Sigmoid colon (tissue), 7 donors: ENCODE results near the gene DPCD. TPM values are rescaled to one million over a fixed set of nuclear protein-coding genes. Genes with fewer than 3 reads are reported as not detected.

Source experiments
- DNase-seq: peaks from one replicate; pipeline ENCODE4 v3.0.0-alpha.2; 2019
- H3K27ac ChIP-seq, 4 donors: fragments of 200-600 bp; sonication (generic); one replicate each; pipeline ENCODE4 v1.5.1; 2016 to 2019; ENCODE audit warnings: mild to moderate bottlenecking in 1 of 4
- H3K27me3 ChIP-seq, 3 donors: fragments of 200-600 bp; sonication (generic); one replicate each; pipeline ENCODE4 v1.5.1; 2019; ENCODE audit warnings: mild to moderate bottlenecking in 1 of 3
- H3K36me3 ChIP-seq, 4 donors: fragments of 200-600 bp; sonication (generic); one replicate each; pipeline ENCODE4 v1.5.1; 2016 to 2019
- H3K4me1 ChIP-seq, 4 donors: fragments of 200-600 bp; sonication (generic); one replicate each; pipeline ENCODE4 v1.5.1; 2017 to 2019
- H3K4me3 ChIP-seq, 4 donors: fragments of 200-600 bp; sonication (generic); one replicate each; pipeline ENCODE4 v1.5.1; 2017 to 2019; ENCODE audit warnings: mild to moderate bottlenecking in 2 of 4, moderate library complexity in 1 of 4
- H3K9me3 ChIP-seq, 4 donors: fragments of 200-600 bp in 3 of 4; sonication (generic) in 3 of 4; one replicate each; pipeline versions ENCODE4 v1.5.1 to v1.6.1; 2013 to 2019
- CTCF ChIP-seq, 4 experiments: fragments of 450-650 bp in 3 of 4; fragments of 200-600 bp in 1 of 4; IDR thresholded peaks; one replicate each; pipeline ENCODE4 v1.5.1; 2016 to 2019; ENCODE audit warnings: antibody characterized with exemption in 4 of 4, mild to moderate bottlenecking in 3 of 4, moderate library complexity in 2 of 4
- EP300 ChIP-seq, 4 donors: sonication (generic); formaldehyde crosslinking; IDR thresholded peaks; one replicate each; pipeline ENCODE4 v1.6.1; 2017; ENCODE audit warnings: antibody characterized with exemption in 4 of 4
- POLR2A ChIP-seq, 2 donors: fragments of 450-650 bp; IDR thresholded peaks; one replicate each; pipeline ENCODE4 v1.6.1; 2016; ENCODE audit warnings: antibody characterized with exemption in 2 of 2, mild to moderate bottlenecking in 2 of 2, moderate library complexity in 2 of 2
- POLR2AphosphoS5 ChIP-seq, 4 donors: sonication (generic); formaldehyde crosslinking; IDR thresholded peaks; one replicate each; pipeline ENCODE4 v1.6.1; 2017; ENCODE audit warnings: antibody characterized with exemption in 4 of 4
- WGBS, 2 donors: extraction: QIAGEN DNeasy Blood & Tissue Kit; methylation state at CpG; one replicate each; pipeline ENCODE4 v1.1.7; 2013; 5-methylcytosine and 5-hydroxymethylcytosine counted together
- intact Hi-C: fragments of 100-400 bp; cut with DNase I; formaldehyde crosslinking; loops from one replicate; pipeline ENCODE4 v1.15.1; 2023
- polyA plus RNA-seq, 3 donors: library from polyadenylated mRNA; stranded (reverse); fragments of 200-250 nt; gene quantifications; one replicate each; pipeline ENCODE4 v1.2.3, GENCODE V29; 2013
- total RNA-seq, 4 donors: library from RNA; depleted of rRNA; stranded (reverse); fragments of >200 nt; gene quantifications; one replicate each; pipeline ENCODE4 v1.1.0, GENCODE V29; 2016
- donor health status: healthy with polysubstance abuse.
- donor health status: Bipolar disorder and iron deficiency.
- donor health status: healthy.

The DPCD gene
- total and polyA plus RNA-seq, 7 donors, result 13.2 to 80.2 (median 25.7) TPM

GRCh38 chr10:101617824-101618568 lies 29.9 kb downstream of the DPCD start:
- Histone ChIP-seq H3K36me3 (peaks cover 0 to 59% (median 3%) of the 10 kb centered on the region in 4 donors), H3K4me1 (no peaks in the 10 kb centered on the region), H3K9me3 (no peaks in the 10 kb centered on the region), H3K27ac (no peak overlapping the region), H3K4me3 (no peak overlapping the region), H3K27me3 (no peaks in the 10 kb centered on the region)
- WGBS, 2 donors, result 86 to 90% methylated on average over 4 of the region's 4 CpGs
- peak; percentile 50 for DNase-seq
- TF ChIP-seq POLR2AphosphoS5 (IDR thresholded peaks at IDR 0.05) (no peak), EP300 (IDR thresholded peaks at IDR 0.05) (no peak), POLR2A (IDR thresholded peaks at IDR 0.05) (no peak), CTCF (IDR thresholded peaks at IDR 0.05) (no peak)
- intact Hi-C loops, result no loop called here

GRCh38 chr10:101618871-101619270 lies 30.8 kb downstream of the DPCD start:
- intact Hi-C loops, result no loop called here
- no peaks in the 10 kb centered on the region for H3K9me3 ChIP-seq
- H3K4me3 ChIP-seq, result no peak overlapping the region
- H3K36me3 ChIP-seq, result peaks cover 0 to 68% (median 5%) of the 10 kb centered on the region in 4 donors
- TF ChIP-seq POLR2AphosphoS5 (IDR thresholded peaks at IDR 0.05) (no peak), POLR2A (IDR thresholded peaks at IDR 0.05) (no peak), CTCF (IDR thresholded peaks at IDR 0.05) (no peak), EP300 (IDR thresholded peaks at IDR 0.05) (no peak)
- DNase-seq, result peak; percentile 29
- 93 to 94% methylated on average over 2 of the region's 2 CpGs for WGBS, 2 donors
- H3K4me1 ChIP-seq, result no peaks in the 10 kb centered on the region
- no peaks in the 10 kb centered on the region for H3K27me3 ChIP-seq
- no peak overlapping the region for H3K27ac ChIP-seq

- Histone ChIP-seq H3K9me3 (no peaks in the 10 kb centered on the region), H3K27me3 (no peaks in the 10 kb centered on the region), H3K4me3 (no peak overlapping the region), H3K27ac (no peak overlapping the region), H3K4me1 (no peaks in the 10 kb centered on the region), H3K36me3 (peaks cover 0 to 79% (median 12%) of the 10 kb centered on the region in 4 donors)
- 97 to 99% methylated on average over 6 of the region's 6 CpGs for WGBS, 2 donors
- no peak for TF ChIP-seq CTCF (IDR thresholded peaks at IDR 0.05)
- no peak for TF ChIP-seq POLR2A (IDR thresholded peaks at IDR 0.05)
- no peak for TF ChIP-seq EP300 (IDR thresholded peaks at IDR 0.05)
- TF ChIP-seq POLR2AphosphoS5 (IDR thresholded peaks at IDR 0.05), result no peak
- DNase-seq, result peak; percentile 29
- intact Hi-C loops, result no loop called here
These were observed 31.9 kb downstream of the DPCD start for GRCh38 chr10:101619983-101620382.

GRCh38 chr10:101623528-101623927 lies 35.4 kb downstream of the DPCD start:
- no peak for DNase-seq
- no peaks in the 10 kb centered on the region for H3K4me1 ChIP-seq
- H3K27me3 ChIP-seq, result no peaks in the 10 kb centered on the region
- 93 to 95% methylated on average over 1 of the region's 1 CpG for WGBS, 2 donors
- H3K9me3 ChIP-seq, result no peaks in the 10 kb centered on the region
- no peak overlapping the region for H3K4me3 ChIP-seq
- no peak overlapping the region for H3K27ac ChIP-seq
- intact Hi-C loops, result no loop called here
- TF ChIP-seq POLR2AphosphoS5 (IDR thresholded peaks at IDR 0.05) (no peak), EP300 (IDR thresholded peaks at IDR 0.05) (no peak), CTCF (IDR thresholded peaks at IDR 0.05) (no peak), POLR2A (IDR thresholded peaks at IDR 0.05) (no peak)
- H3K36me3 ChIP-seq, result peaks cover 0 to 65% (median 12%) of the 10 kb centered on the region in 4 donors
